Osteocyte (in vitro differentiated cells): ENCODE results near the gene APOBEC3G. TPM values are rescaled to one million over a fixed set of nuclear protein-coding genes. Genes with fewer than 3 reads are reported as not detected.

Source experiments
- DNase-seq: peaks from one replicate; pipeline ENCODE4 v3.0.0; 2021; ENCODE audit warnings: mixed read lengths; ENCODE audit not compliant: unreplicated experiment; ENCODE audit errors: extremely low spot score
- H3K27ac Mint-ChIP-seq: one replicate; pipeline ENCODE4 v1.8.0; 2021; ENCODE audit warnings: mild to moderate bottlenecking, mixed read lengths; ENCODE audit not compliant: unreplicated experiment
- H3K27me3 Mint-ChIP-seq: one replicate; pipeline ENCODE4 v1.8.0; 2021; ENCODE audit warnings: mixed read lengths; ENCODE audit not compliant: unreplicated experiment
- H3K36me3 Mint-ChIP-seq: one replicate; pipeline ENCODE4 v1.8.0; 2021; ENCODE audit warnings: mixed read lengths; ENCODE audit not compliant: unreplicated experiment
- H3K4me1 Mint-ChIP-seq: one replicate; pipeline ENCODE4 v1.8.0; 2021; ENCODE audit warnings: mixed read lengths; ENCODE audit not compliant: unreplicated experiment
- H3K4me3 Mint-ChIP-seq: one replicate; pipeline ENCODE4 v1.8.0; 2021; ENCODE audit warnings: mild to moderate bottlenecking, moderate library complexity, mixed read lengths; ENCODE audit not compliant: unreplicated experiment
- H3K9me3 Mint-ChIP-seq: one replicate; pipeline ENCODE4 v1.8.0; 2021; ENCODE audit warnings: mixed read lengths; ENCODE audit not compliant: unreplicated experiment
- total RNA-seq: library from RNA; stranded (reverse); gene quantifications from 2 replicates; pipeline ENCODE4 v1.2.1, GENCODE V29; 2021
- TF ChIP-seq, protein P1 (sequence below): fragments of 200-600 bp; sonication (generic); IDR thresholded peaks from 2 replicates; pipeline ENCODE4 v1.5.0; 2021; ENCODE audit warnings: antibody characterized with exemption, mild to moderate bottlenecking, moderate library complexity

Gene APOBEC3G
- total RNA-seq, 1 donor from 2014 or later: 2.7 TPM

DNA sequence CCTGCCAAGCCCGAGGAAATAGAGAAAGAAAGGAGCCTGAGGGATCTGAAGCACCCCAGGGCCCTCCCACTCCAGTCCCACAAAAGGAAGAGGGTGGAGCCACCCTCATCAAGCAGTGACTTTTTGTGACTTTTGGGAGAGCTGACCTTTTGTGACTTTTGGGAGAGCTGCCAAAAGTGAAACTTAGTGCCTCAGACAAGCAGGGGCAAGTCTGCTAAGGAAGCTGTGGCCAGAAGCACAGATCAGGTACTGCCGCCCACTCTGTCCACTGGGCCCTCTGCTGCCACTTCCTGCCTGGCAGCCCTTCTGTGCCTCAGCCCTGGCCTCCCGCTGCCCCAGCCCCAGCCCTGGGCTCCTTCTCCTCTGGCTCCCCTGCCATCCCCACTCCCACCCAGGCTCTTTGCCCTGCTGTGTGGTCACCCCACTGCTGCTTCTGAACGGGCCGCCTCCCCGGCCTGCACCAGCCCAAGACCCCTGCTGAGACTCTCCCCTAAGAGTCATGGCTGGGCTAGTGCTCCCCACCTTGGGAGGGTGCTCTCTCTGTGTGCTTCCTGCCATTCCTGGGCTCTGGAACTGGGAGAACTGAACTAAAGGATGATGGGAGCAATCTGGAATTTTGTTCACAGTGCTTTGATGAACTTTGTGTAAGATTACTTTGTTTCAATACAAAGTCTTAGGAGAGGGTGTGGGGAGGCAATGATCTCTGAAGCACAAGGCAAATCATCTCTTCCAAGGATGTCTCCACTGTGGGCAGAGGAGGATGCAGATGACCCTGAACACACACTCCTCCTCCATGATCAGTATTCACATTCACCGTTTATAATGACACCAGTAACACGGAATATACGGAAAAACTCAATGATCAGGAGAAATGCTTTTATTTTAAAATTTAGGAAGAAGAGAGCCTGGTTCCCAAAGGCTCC lies 20.3 kb downstream of the APOBEC3G start, which contains the start of gene APOBEC3H:
APOBEC3H (plus strand) TSS at position 147 of the 923 bp plus-strand sequence. CDS start 3,035 bp downstream, outside the sequence.
- H3K27me3 Mint-ChIP-seq: peaks cover 5% of the 10 kb centered on the region
- H3K9me3 Mint-ChIP-seq: no peaks in the 10 kb centered on the region
- TF ChIP-seq, protein P1, sequence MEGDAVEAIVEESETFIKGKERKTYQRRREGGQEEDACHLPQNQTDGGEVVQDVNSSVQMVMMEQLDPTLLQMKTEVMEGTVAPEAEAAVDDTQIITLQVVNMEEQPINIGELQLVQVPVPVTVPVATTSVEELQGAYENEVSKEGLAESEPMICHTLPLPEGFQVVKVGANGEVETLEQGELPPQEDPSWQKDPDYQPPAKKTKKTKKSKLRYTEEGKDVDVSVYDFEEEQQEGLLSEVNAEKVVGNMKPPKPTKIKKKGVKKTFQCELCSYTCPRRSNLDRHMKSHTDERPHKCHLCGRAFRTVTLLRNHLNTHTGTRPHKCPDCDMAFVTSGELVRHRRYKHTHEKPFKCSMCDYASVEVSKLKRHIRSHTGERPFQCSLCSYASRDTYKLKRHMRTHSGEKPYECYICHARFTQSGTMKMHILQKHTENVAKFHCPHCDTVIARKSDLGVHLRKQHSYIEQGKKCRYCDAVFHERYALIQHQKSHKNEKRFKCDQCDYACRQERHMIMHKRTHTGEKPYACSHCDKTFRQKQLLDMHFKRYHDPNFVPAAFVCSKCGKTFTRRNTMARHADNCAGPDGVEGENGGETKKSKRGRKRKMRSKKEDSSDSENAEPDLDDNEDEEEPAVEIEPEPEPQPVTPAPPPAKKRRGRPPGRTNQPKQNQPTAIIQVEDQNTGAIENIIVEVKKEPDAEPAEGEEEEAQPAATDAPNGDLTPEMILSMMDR: no peak
- H3K4me3 Mint-ChIP-seq: no peak within 1 kb of the TSS
- DNase-seq: no peak
- H3K27ac Mint-ChIP-seq: peak within 1 kb of the TSS; percentile 60
- H3K4me1 Mint-ChIP-seq: peaks cover 6% of the 10 kb centered on the region
- no peaks in the 10 kb centered on the region for H3K36me3 Mint-ChIP-seq

DNA sequence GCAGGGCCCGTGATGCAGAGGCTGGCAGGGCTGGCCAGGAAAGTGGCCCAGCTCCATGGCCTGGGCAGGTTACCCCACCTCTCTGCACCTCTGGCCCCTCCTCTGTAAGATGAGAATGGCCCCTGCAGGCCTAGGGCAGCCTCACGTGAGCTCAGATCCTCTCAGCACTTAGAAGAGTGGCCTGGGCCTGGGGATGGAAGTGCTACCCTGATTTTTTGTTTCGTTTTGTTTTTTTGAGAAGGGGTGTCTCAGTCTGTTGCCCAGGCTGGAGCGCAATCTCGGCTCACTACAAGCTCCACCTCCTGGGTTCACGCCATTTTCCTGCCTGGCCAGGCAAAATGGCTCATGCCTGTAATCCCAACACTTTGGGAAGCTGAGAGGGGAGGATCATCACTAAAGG lies 21.0 kb downstream of the APOBEC3G start:
- TF ChIP-seq, protein P1: no peak

DNA sequence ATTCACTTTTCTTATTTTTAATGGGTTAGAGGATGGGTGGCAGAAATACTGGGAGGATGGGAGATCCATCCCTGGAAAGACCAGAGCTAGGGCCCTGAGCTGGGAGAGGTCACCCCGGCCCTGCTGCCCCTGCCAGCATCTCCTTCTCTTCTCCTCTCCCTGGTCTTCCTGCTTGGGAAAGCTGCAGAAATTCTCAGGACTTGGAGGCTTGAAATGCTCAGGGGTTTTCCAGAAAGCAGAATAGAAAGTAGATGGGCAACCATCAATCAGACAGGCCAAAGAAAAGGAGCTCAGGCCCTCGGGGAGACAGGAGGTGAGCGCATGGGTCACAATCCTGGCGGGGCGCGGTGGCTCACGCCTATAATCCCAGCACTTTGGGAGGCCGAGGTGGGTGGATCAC lies 21.5 kb downstream of the APOBEC3G start:
- no peaks in the 10 kb centered on the region for H3K9me3 Mint-ChIP-seq
- H3K27me3 Mint-ChIP-seq: no peaks in the 10 kb centered on the region

More for the DNA sequence above, 21.0 kb downstream of the APOBEC3G start:
- no peak for DNase-seq
- Mint-ChIP-seq H3K9me3 (no peaks in the 10 kb centered on the region), H3K27ac (no peak overlapping the region), H3K4me1 (peaks cover 6% of the 10 kb centered on the region), H3K36me3 (no peaks in the 10 kb centered on the region), H3K27me3 (peaks cover 1% of the 10 kb centered on the region), H3K4me3 (no peak overlapping the region)

DNA sequence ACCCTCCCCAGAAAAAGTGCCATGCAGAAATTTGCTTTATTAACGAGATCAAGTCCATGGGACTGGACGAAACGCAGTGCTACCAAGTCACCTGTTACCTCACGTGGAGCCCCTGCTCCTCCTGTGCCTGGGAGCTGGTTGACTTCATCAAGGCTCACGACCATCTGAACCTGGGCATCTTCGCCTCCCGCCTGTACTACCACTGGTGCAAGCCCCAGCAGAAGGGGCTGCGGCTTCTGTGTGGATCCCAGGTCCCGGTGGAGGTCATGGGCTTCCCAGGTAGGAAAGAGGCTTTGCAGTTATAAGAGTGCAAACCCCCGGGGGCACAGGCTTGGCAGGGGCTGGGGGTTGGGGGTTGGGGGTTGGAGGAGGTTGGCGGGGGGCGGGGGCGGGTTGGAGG lies 24.2 kb downstream of the APOBEC3G start:
- DNase-seq: no peak
- no peak overlapping the region for H3K27ac Mint-ChIP-seq
- H3K4me3 Mint-ChIP-seq: no peak overlapping the region
- no peaks in the 10 kb centered on the region for H3K36me3 Mint-ChIP-seq
- TF ChIP-seq, protein P1: no peak
- H3K4me1 Mint-ChIP-seq: peaks cover 8% of the 10 kb centered on the region
- H3K27me3 Mint-ChIP-seq: no peaks in the 10 kb centered on the region
- H3K9me3 Mint-ChIP-seq: no peaks in the 10 kb centered on the region

More for the DNA sequence above, 21.5 kb downstream of the APOBEC3G start:
- Mint-ChIP-seq H3K4me1 (peaks cover 6% of the 10 kb centered on the region), H3K36me3 (no peaks in the 10 kb centered on the region), H3K27ac (no peak overlapping the region), H3K4me3 (no peak overlapping the region)
- TF ChIP-seq, protein P1: no peak
- no peak for DNase-seq

DNA sequence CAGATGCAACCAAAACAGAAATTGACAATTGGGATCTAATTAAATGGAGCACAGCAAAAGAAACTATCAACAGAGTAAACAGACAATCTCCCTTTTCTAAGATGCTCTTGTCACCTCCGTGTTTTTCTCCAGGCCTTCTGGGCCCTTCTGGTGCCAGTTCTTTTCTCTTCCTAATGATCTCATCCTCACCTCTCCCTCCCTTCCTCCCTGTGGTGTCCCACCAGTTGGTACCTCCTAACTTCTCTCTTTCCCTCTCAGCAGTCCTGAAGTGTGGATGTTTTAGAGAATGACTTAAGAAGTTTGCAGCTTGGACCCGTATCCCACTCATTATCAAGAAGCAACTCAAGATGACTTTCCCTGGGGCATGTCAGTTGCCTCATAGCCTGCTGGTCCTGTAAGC lies 26.4 kb downstream of the APOBEC3G start:
- no peak overlapping the region for H3K27ac Mint-ChIP-seq
- H3K4me1 Mint-ChIP-seq: peaks cover 2% of the 10 kb centered on the region
- H3K4me3 Mint-ChIP-seq: no peak overlapping the region
- TF ChIP-seq, protein P1: no peak
- no peaks in the 10 kb centered on the region for H3K36me3 Mint-ChIP-seq
- no peaks in the 10 kb centered on the region for H3K27me3 Mint-ChIP-seq
- no peaks in the 10 kb centered on the region for H3K9me3 Mint-ChIP-seq
- no peak for DNase-seq
